Measurements from ENCODE around the gene ETV4. TPM values are rescaled to one million over a fixed set of nuclear protein-coding genes. Genes with fewer than 3 reads are reported as not detected.

The ETV4 gene
- total RNA-seq, 2 donors from 2014 or later, result 51.1 to 83.0 TPM

DNA sequence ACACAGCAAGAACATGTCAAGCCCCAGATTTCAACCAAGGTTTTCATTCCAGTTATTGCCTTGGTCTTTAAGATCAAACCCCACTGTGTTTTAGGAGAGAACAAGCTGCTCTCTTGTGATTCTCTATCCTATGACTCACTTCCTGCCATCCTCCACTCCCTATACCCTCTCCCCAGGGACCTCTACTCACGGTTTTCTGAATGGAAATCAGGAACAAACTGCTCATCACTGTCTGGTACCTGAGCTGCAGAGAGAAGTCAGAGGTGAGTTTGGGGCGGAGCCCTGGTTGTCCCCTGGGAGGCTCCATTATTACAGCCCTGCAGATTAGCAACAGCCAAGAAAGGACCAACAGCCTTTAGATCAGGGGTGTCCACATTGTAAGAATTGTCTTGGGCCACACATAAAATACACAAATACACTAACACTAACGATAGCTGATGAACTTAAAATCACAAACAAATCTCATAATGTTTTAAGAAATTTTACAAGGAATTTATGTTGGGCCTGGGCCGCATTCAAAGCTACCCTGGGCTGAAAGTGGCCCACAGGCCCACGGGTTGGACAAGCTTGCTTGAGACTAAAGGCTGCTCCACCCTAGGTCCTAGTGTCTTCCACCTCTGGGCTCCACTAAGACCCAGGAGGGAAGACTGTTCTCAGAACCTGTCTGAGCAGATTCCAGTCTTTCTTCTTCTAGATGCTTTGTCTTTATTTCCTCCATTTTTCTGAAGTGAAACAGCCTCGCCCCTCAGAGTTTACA lies 9.7 kb downstream of the ETV4 start:
- no peak overlapping the region for H3K4me3 ChIP-seq (ENCODE audit: low read length)
- H3K4me3 Mint-ChIP-seq, result no peak overlapping the region
- H3K27ac Mint-ChIP-seq, result peak overlapping the region; percentile 14

GRCh38 chr17:43534909-43535308 lies 11.2 kb downstream of the ETV4 start:
- no peak overlapping the region for H3K27ac ChIP-seq (ENCODE audit: low read depth, low read length)
- no peak for TF ChIP-seq CTCF (conservative IDR thresholded peaks at IDR 0.05)
- Mint-ChIP-seq H3K27ac (no peak overlapping the region), H3K36me3 (ENCODE audit: low read depth) (peaks cover 34% of the 10 kb centered on the region), H3K4me3 (no peak overlapping the region), H3K27me3 (ENCODE audit: insufficient read depth) (no peaks in the 10 kb centered on the region), H3K9me3 (no peaks in the 10 kb centered on the region), H3K4me1 (peaks cover 27% of the 10 kb centered on the region)
- H3K4me1 ChIP-seq (ENCODE audit: control insufficient read depth, insufficient read depth, low read length), result peaks cover 12% of the 10 kb centered on the region
- DNase-seq, result no peak
- H3K9ac ChIP-seq (ENCODE audit: extremely low read depth, low read length, poor library complexity, severe bottlenecking), result no peak overlapping the region
- peaks cover 44% of the 10 kb centered on the region for H3K36me3 ChIP-seq (ENCODE audit: control insufficient read depth, insufficient read depth, low read length)
- H3K4me3 ChIP-seq (ENCODE audit: low read length), result no peak overlapping the region
- H3K9me3 ChIP-seq (ENCODE audit: control insufficient read depth, low read length), result no peaks in the 10 kb centered on the region
- 89 to 96% methylated on average over 5 of the region's 5 CpGs for WGBS, 2 experiments (ENCODE audit: insufficient coverage in 1 of 2, insufficient read length in 1 of 2)
- H3K27me3 ChIP-seq (ENCODE audit: control insufficient read depth, insufficient read depth, low read length, poor library complexity, severe bottlenecking), result no peaks in the 10 kb centered on the region

More for the DNA sequence above, 9.7 kb downstream of the ETV4 start:
- no peak overlapping the region for H3K9ac ChIP-seq (ENCODE audit: extremely low read depth, low read length, poor library complexity, severe bottlenecking)
- H3K4me1 ChIP-seq (ENCODE audit: control insufficient read depth, insufficient read depth, low read length), result no peaks in the 10 kb centered on the region
- peaks cover 48% of the 10 kb centered on the region for H3K36me3 ChIP-seq (ENCODE audit: control insufficient read depth, insufficient read depth, low read length)
- no peaks in the 10 kb centered on the region for H3K27me3 ChIP-seq (ENCODE audit: control insufficient read depth, insufficient read depth, low read length, poor library complexity, severe bottlenecking)
- H3K4me1 Mint-ChIP-seq, result peaks cover 23% of the 10 kb centered on the region
- no peaks in the 10 kb centered on the region for H3K9me3 Mint-ChIP-seq
- no peaks in the 10 kb centered on the region for H3K27me3 Mint-ChIP-seq (ENCODE audit: insufficient read depth)
- WGBS, 2 experiments (ENCODE audit: insufficient coverage in 1 of 2, insufficient read length in 1 of 2), result 50 to 79% methylated on average over 2 to 6 of the region's 6 CpGs
- no peak overlapping the region for H3K27ac ChIP-seq (ENCODE audit: low read depth, low read length)
- H3K36me3 Mint-ChIP-seq (ENCODE audit: low read depth), result peaks cover 34% of the 10 kb centered on the region
- no peak for DNase-seq
- no peak for TF ChIP-seq CTCF (conservative IDR thresholded peaks at IDR 0.05)
- H3K9me3 ChIP-seq (ENCODE audit: control insufficient read depth, low read length), result no peaks in the 10 kb centered on the region

- no peaks in the 10 kb centered on the region for H3K27me3 Mint-ChIP-seq (ENCODE audit: insufficient read depth)
- TF ChIP-seq CTCF (conservative IDR thresholded peaks at IDR 0.05), result peak; percentile 46
- DNase-seq, result no peak
- 81% methylated on average over 4 of the region's 4 CpGs; no CpG with 5 or more reads in 1 of the 2 experiments for WGBS, 2 experiments (ENCODE audit: insufficient coverage in 1 of 2, insufficient read length in 1 of 2)
- no peak overlapping the region for H3K9ac ChIP-seq (ENCODE audit: extremely low read depth, low read length, poor library complexity, severe bottlenecking)
- H3K4me1 ChIP-seq (ENCODE audit: control insufficient read depth, insufficient read depth, low read length), result peaks cover 18% of the 10 kb centered on the region
- H3K27ac ChIP-seq (ENCODE audit: low read depth, low read length), result no peak overlapping the region
- H3K4me3 ChIP-seq (ENCODE audit: low read length), result no peak overlapping the region
- H3K9me3 ChIP-seq (ENCODE audit: control insufficient read depth, low read length), result no peaks in the 10 kb centered on the region
- no peak overlapping the region for H3K4me3 Mint-ChIP-seq
- no peaks in the 10 kb centered on the region for H3K9me3 Mint-ChIP-seq
- H3K27ac Mint-ChIP-seq, result no peak overlapping the region
- peaks cover 30% of the 10 kb centered on the region for H3K4me1 Mint-ChIP-seq
- no peaks in the 10 kb centered on the region for H3K27me3 ChIP-seq (ENCODE audit: control insufficient read depth, insufficient read depth, low read length, poor library complexity, severe bottlenecking)
- peaks cover 56% of the 10 kb centered on the region for H3K36me3 ChIP-seq (ENCODE audit: control insufficient read depth, insufficient read depth, low read length)
- peaks cover 34% of the 10 kb centered on the region for H3K36me3 Mint-ChIP-seq (ENCODE audit: low read depth)
Observed at GRCh38 chr17:43533699-43534098, 12.4 kb downstream of the ETV4 start.
